ENCODE data around the gene RELL1.

- no peak for TF ChIP-seq POLR2A (IDR thresholded peaks at IDR 0.05)
- TF ChIP-seq, protein P1, sequence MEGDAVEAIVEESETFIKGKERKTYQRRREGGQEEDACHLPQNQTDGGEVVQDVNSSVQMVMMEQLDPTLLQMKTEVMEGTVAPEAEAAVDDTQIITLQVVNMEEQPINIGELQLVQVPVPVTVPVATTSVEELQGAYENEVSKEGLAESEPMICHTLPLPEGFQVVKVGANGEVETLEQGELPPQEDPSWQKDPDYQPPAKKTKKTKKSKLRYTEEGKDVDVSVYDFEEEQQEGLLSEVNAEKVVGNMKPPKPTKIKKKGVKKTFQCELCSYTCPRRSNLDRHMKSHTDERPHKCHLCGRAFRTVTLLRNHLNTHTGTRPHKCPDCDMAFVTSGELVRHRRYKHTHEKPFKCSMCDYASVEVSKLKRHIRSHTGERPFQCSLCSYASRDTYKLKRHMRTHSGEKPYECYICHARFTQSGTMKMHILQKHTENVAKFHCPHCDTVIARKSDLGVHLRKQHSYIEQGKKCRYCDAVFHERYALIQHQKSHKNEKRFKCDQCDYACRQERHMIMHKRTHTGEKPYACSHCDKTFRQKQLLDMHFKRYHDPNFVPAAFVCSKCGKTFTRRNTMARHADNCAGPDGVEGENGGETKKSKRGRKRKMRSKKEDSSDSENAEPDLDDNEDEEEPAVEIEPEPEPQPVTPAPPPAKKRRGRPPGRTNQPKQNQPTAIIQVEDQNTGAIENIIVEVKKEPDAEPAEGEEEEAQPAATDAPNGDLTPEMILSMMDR (IDR thresholded peaks at IDR 0.05) = no peak
Measured at GRCh38 chr4:37684154-37684553, 2.0 kb downstream of the RELL1 start.

Data from body of pancreas (tissue), 4 donors.